ENCODE results near the gene ELFN1.

The ELFN1 gene

GRCh38 chr7:1745018-1745532 is 75.0 kb downstream of the ELFN1 start:
- Histone ChIP-seq H3K4me2 (ENCODE audit: insufficient read depth, low read length) (no peak overlapping the region), H3K4me1 (ENCODE audit: insufficient read depth, low read length) (no peaks in the 10 kb centered on the region)

GRCh38 chr7:1745576-1746490 is 75.8 kb downstream of the ELFN1 start:
- Histone ChIP-seq H3K27ac (ENCODE audit: low read length) (no peak overlapping the region), H3K9me3 (ENCODE audit: insufficient read depth, low read length, severe bottlenecking) (no peaks in the 10 kb centered on the region), H2AFZ (ENCODE audit: low read depth, low read length) (no peak overlapping the region), H3K79me2 (ENCODE audit: insufficient read depth, low read length) (no peaks in the 10 kb centered on the region), H3K4me3 (ENCODE audit: low read depth in 1 of 2, low read length in 2 of 2) (no peak overlapping the region), H3K9ac (ENCODE audit: low read depth, low read length) (no peak overlapping the region), H3K36me3 (ENCODE audit: insufficient read depth, low read length) (peaks cover 12% of the 10 kb centered on the region), H3K4me1 (ENCODE audit: insufficient read depth, low read length) (no peaks in the 10 kb centered on the region), H3K27me3 (ENCODE audit: insufficient read depth, low read length, poor library complexity) (no peaks in the 10 kb centered on the region), H3K4me2 (ENCODE audit: insufficient read depth, low read length) (no peak overlapping the region), H4K20me1 (ENCODE audit: insufficient read depth, low read length) (peaks cover 3% of the 10 kb centered on the region; the same call in 1 of the 2 replicates)
- TF ChIP-seq EZH2 (IDR thresholded peaks at IDR 0.05; ENCODE audit: borderline replicate concordance, low read depth, low read length, severe bottlenecking) (no peak), CTCF (IDR thresholded peaks at IDR 0.05; ENCODE audit: borderline replicate concordance, extremely low read depth, low read length, poor library complexity, severe bottlenecking) (no peak)
- ATAC-seq (ENCODE audit: insufficient read depth, low read depth): no peak
- DNase-seq: no peak

More at GRCh38 chr7:1745018-1745532, 75.0 kb downstream of the ELFN1 start:
- peaks cover 12% of the 10 kb centered on the region for H3K36me3 ChIP-seq (ENCODE audit: insufficient read depth, low read length)
- H3K27ac ChIP-seq (ENCODE audit: low read length): no peak overlapping the region
- no peak overlapping the region for H3K4me3 ChIP-seq (ENCODE audit: low read depth in 1 of 2, low read length in 2 of 2)
- H3K79me2 ChIP-seq (ENCODE audit: insufficient read depth, low read length): no peaks in the 10 kb centered on the region
- H3K9me3 ChIP-seq (ENCODE audit: insufficient read depth, low read length, severe bottlenecking): no peaks in the 10 kb centered on the region
- H4K20me1 ChIP-seq (ENCODE audit: insufficient read depth, low read length): peaks cover 3% of the 10 kb centered on the region; the same call in 1 of the 2 replicates
- H3K9ac ChIP-seq (ENCODE audit: low read depth, low read length): no peak overlapping the region
- TF ChIP-seq CTCF (IDR thresholded peaks at IDR 0.05; ENCODE audit: borderline replicate concordance, extremely low read depth, low read length, poor library complexity, severe bottlenecking) (no peak), EZH2 (IDR thresholded peaks at IDR 0.05; ENCODE audit: borderline replicate concordance, low read depth, low read length, severe bottlenecking) (no peak)
- DNase-seq (no peak), ATAC-seq (ENCODE audit: insufficient read depth, low read depth) (no peak)
- H2AFZ ChIP-seq (ENCODE audit: low read depth, low read length): no peak overlapping the region
- no peaks in the 10 kb centered on the region for H3K27me3 ChIP-seq (ENCODE audit: insufficient read depth, low read length, poor library complexity)

- peaks cover 12% of the 10 kb centered on the region for H3K36me3 ChIP-seq (ENCODE audit: insufficient read depth, low read length)
- H4K20me1 ChIP-seq (ENCODE audit: insufficient read depth, low read length): no peaks in the 10 kb centered on the region; the same call in 1 of the 2 replicates
- TF ChIP-seq EZH2 (IDR thresholded peaks at IDR 0.05; ENCODE audit: borderline replicate concordance, low read depth, low read length, severe bottlenecking): no peak
- no peak for TF ChIP-seq CTCF (IDR thresholded peaks at IDR 0.05; ENCODE audit: borderline replicate concordance, extremely low read depth, low read length, poor library complexity, severe bottlenecking)
- no peaks in the 10 kb centered on the region for H3K79me2 ChIP-seq (ENCODE audit: insufficient read depth, low read length)
- H3K4me2 ChIP-seq (ENCODE audit: insufficient read depth, low read length): no peak overlapping the region
- no peak overlapping the region for H3K9ac ChIP-seq (ENCODE audit: low read depth, low read length)
- no peak overlapping the region for H3K27ac ChIP-seq (ENCODE audit: low read length)
- H3K9me3 ChIP-seq (ENCODE audit: insufficient read depth, low read length, severe bottlenecking): no peaks in the 10 kb centered on the region
- no peaks in the 10 kb centered on the region for H3K4me1 ChIP-seq (ENCODE audit: insufficient read depth, low read length)
- no peaks in the 10 kb centered on the region for H3K27me3 ChIP-seq (ENCODE audit: insufficient read depth, low read length, poor library complexity)
- H2AFZ ChIP-seq (ENCODE audit: low read depth, low read length): no peak overlapping the region
- ATAC-seq (ENCODE audit: insufficient read depth, low read depth) (no peak), DNase-seq (no peak)
- no peak overlapping the region for H3K4me3 ChIP-seq (ENCODE audit: low read depth in 1 of 2, low read length in 2 of 2)
These were observed 76.5 kb downstream of the ELFN1 start for GRCh38 chr7:1746491-1746975.

Data from DND-41 (cell line).